HG02938 (cell line): Measurements from ENCODE around the gene RNF26.
"Not testable (repeated sequence)": the region's sequence is repeated elsewhere in the genome, so short reads cannot be mapped to it uniquely, and the experiment has no call there.

Experiments used
- ATAC-seq: cut with Tn5 transposase; IDR thresholded peaks from one replicate; pipeline ENCODE4 v1.9.1; 2021; ENCODE audit warnings: mild to moderate bottlenecking, moderate library complexity; ENCODE audit not compliant: unreplicated experiment

Gene RNF26

GRCh38 chr11:119381181-119381988 is 47.1 kb downstream of the RNF26 start, which contains the start of gene USP2:
Gene USP2, minus strand, starts transcription at chr11:119381690. Its CDS starts 8,210 bp downstream, at chr11:119373480.
- peak; percentile 98 for ATAC-seq

GRCh38 chr11:119382101-119382500 is 47.8 kb downstream of the RNF26 start:
- ATAC-seq, result no peak

- ATAC-seq, result not testable (repeated sequence)
Observed at GRCh38 chr11:119382513-119382912, 48.2 kb downstream of the RNF26 start.

- ATAC-seq, result no peak
Observed at GRCh38 chr11:119384332-119384731, 50.0 kb downstream of the RNF26 start.
